KMS-11 (cell line): ENCODE measurements around the gene ROR1.

Experiments
- H2AFZ ChIP-seq: fragments of 200-600 bp; sonication (generic); 2 replicates; pipeline ENCODE4 v1.6.1; 2016; ENCODE audit warnings: antibody characterized with exemption, mixed run types, low read depth
- H3K27ac ChIP-seq: fragments of 200-600 bp; sonication (generic); 2 replicates; pipeline ENCODE4 v1.6.1; 2016; ENCODE audit warnings: mild to moderate bottlenecking, mixed run types
- H3K27me3 ChIP-seq: fragments of 200-600 bp; sonication (generic); 2 replicates; pipeline ENCODE4 v1.6.1; 2017; ENCODE audit warnings: mild to moderate bottlenecking, low read depth, mixed run types, moderate library complexity; ENCODE audit not compliant: insufficient read depth
- H3K36me3 ChIP-seq: fragments of 200-600 bp; sonication (generic); 2 replicates; pipeline ENCODE4 v1.6.1; 2017; ENCODE audit warnings: mild to moderate bottlenecking, mixed run types; ENCODE audit not compliant: insufficient read depth
- H3K4me1 ChIP-seq: fragments of 200-600 bp; sonication (generic); 2 replicates; pipeline ENCODE4 v1.6.1; 2016; ENCODE audit warnings: mild to moderate bottlenecking, low read depth, mixed run types; ENCODE audit not compliant: poor library complexity, severe bottlenecking
- H3K4me2 ChIP-seq: fragments of 200-600 bp; sonication (generic); 2 replicates; pipeline ENCODE4 v1.7.0; 2016; ENCODE audit warnings: mild to moderate bottlenecking, mixed run types
- H3K4me3 ChIP-seq: fragments of 200-600 bp; sonication (generic); IDR thresholded peaks from 2 replicates; pipeline ENCODE4 v1.6.1; 2017; ENCODE audit warnings: low read depth, low read length, mixed read lengths; ENCODE audit not compliant: insufficient read depth
- H3K79me2 ChIP-seq: fragments of 200-600 bp; sonication (generic); 2 replicates; pipeline ENCODE4 v1.6.1; 2016; ENCODE audit warnings: low read depth, mixed run types; ENCODE audit not compliant: insufficient read depth
- H3K9ac ChIP-seq: fragments of 200-600 bp; sonication (generic); 2 replicates; pipeline ENCODE4 v1.6.1; 2016; ENCODE audit warnings: mild to moderate bottlenecking, mixed run types
- H4K20me1 ChIP-seq: fragments of 200-600 bp; sonication (generic); 2 replicates; pipeline ENCODE4 v1.6.1; 2016; ENCODE audit warnings: mild to moderate bottlenecking, mixed run types; ENCODE audit not compliant: insufficient read depth
- TF ChIP-seq, protein P1 (sequence below): fragments of 200-600 bp; sonication (generic); conservative IDR thresholded peaks from 2 replicates; pipeline ENCODE4 v1.6.1; 2017; ENCODE audit warnings: low read depth, mild to moderate bottlenecking, antibody characterized with exemption, low read length, moderate library complexity, mixed read lengths

The ROR1 gene

DNA sequence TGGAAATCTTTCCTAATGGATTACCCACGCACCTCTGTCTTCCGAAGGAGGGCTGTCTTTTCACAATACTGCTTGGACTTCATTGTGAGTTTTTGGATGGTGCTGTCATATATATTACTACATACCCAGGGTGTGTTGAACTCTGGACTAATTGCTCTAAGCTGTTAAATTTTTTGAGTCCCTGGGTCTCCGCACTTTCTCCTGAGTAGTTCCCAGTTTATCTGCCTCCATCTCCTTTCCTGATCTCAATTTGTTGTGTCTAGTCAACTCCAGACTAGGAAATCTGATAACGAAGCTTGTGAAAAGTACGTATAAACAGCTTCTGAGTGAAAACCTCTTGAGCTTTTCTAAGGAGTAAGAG, 211.1 kb downstream of the ROR1 start:
- no peak overlapping the region for H3K9ac ChIP-seq
- no peaks in the 10 kb centered on the region for H3K36me3 ChIP-seq
- no peak overlapping the region for H2AFZ ChIP-seq
- no peaks in the 10 kb centered on the region for H4K20me1 ChIP-seq
- no peak overlapping the region for H3K4me3 ChIP-seq
- H3K27me3 ChIP-seq, result no peaks in the 10 kb centered on the region
- TF ChIP-seq, protein P1, sequence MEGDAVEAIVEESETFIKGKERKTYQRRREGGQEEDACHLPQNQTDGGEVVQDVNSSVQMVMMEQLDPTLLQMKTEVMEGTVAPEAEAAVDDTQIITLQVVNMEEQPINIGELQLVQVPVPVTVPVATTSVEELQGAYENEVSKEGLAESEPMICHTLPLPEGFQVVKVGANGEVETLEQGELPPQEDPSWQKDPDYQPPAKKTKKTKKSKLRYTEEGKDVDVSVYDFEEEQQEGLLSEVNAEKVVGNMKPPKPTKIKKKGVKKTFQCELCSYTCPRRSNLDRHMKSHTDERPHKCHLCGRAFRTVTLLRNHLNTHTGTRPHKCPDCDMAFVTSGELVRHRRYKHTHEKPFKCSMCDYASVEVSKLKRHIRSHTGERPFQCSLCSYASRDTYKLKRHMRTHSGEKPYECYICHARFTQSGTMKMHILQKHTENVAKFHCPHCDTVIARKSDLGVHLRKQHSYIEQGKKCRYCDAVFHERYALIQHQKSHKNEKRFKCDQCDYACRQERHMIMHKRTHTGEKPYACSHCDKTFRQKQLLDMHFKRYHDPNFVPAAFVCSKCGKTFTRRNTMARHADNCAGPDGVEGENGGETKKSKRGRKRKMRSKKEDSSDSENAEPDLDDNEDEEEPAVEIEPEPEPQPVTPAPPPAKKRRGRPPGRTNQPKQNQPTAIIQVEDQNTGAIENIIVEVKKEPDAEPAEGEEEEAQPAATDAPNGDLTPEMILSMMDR, result no peak
- H3K4me1 ChIP-seq, result peaks cover 13% of the 10 kb centered on the region
- no peak overlapping the region for H3K27ac ChIP-seq
- no peaks in the 10 kb centered on the region for H3K79me2 ChIP-seq
- no peak overlapping the region for H3K4me2 ChIP-seq

DNA sequence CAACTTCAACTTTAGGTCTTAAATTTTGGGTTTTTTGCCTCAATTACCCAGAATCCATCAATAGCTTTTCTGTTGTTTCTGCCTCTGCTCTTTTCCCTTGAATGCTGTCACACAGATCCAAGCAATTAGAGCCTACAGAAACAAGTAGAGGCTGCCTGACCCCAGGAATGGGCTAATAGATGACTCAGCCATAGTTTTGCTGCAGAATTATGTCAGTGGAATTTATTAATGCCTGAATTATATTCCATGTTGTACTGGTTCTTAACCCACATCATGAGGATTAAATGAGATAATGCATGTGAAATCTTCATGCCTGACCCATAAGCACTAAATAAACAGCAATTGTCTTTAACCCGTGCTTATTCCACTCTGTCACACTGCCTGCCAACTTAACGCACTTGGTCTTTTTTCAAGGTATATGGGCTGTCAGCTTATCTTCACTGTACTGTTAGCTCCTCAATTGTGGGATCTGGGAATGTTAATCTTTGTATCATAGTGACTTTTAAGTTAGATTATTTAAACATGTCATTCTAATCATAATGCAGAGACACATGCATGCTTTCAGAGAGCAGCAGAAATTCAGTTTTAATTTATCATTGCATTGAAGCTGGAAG, 213.3 kb downstream of the ROR1 start:
- Histone ChIP-seq H3K36me3 (no peaks in the 10 kb centered on the region), H3K79me2 (no peaks in the 10 kb centered on the region), H3K9ac (no peak overlapping the region), H3K4me3 (no peak overlapping the region), H2AFZ (no peak overlapping the region), H3K27ac (no peak overlapping the region), H3K4me1 (peaks cover 13% of the 10 kb centered on the region), H4K20me1 (no peaks in the 10 kb centered on the region), H3K4me2 (no peak overlapping the region), H3K27me3 (no peaks in the 10 kb centered on the region)
- TF ChIP-seq, protein P1, result no peak

DNA sequence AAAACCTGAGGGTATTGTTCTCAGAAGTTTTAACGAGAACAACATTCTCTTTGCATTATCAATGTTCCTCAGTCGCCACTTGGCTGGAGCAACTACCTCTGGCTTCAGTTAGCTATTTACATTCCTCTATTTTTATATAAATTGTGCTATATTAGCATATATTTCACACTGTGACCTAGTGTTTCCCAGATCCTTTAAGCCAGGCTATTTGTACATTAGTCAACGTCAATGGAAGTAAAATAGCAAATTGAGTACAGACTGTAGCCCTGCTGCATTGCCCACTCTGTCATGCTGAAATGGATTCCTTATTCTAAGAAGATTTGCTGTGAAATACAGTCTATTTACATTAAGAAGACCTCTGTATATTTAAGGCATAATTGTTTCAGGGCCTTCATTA, 213.8 kb downstream of the ROR1 start:
- H4K20me1 ChIP-seq, result no peaks in the 10 kb centered on the region
- H2AFZ ChIP-seq, result no peak overlapping the region
- no peaks in the 10 kb centered on the region for H3K36me3 ChIP-seq
- no peak overlapping the region for H3K27ac ChIP-seq
- H3K4me2 ChIP-seq, result no peak overlapping the region
- no peaks in the 10 kb centered on the region for H3K27me3 ChIP-seq
- H3K4me1 ChIP-seq, result peaks cover 13% of the 10 kb centered on the region
- H3K79me2 ChIP-seq, result no peaks in the 10 kb centered on the region
- TF ChIP-seq, protein P1, result no peak
- no peak overlapping the region for H3K9ac ChIP-seq
- H3K4me3 ChIP-seq, result no peak overlapping the region

DNA sequence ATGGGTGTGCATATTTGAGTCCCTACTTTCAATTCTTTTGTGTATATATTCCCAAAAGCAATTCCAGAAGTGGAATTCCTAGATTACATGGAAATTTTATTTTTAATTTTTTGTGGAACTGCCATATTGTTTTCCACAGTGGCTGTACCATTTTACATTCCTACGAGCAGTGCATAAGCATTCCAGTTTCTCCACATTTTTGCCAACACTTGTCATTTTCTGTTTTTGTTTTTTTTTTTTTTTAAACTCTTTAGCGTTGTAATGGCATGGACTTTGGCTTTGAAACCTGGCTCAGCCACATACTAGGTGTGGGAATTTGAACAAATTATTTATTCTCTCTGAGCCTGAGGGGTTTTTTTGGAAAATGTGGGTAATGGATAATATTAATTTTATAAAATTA, 215.1 kb downstream of the ROR1 start:
- TF ChIP-seq, protein P1, result no peak
- H3K4me1 ChIP-seq, result peaks cover 7% of the 10 kb centered on the region
- H3K4me2 ChIP-seq, result no peak overlapping the region
- H3K27me3 ChIP-seq, result no peaks in the 10 kb centered on the region
- H3K79me2 ChIP-seq, result no peaks in the 10 kb centered on the region
- H3K36me3 ChIP-seq, result no peaks in the 10 kb centered on the region
- no peak overlapping the region for H3K9ac ChIP-seq
- H3K27ac ChIP-seq, result no peak overlapping the region
- H3K4me3 ChIP-seq, result no peak overlapping the region
- H2AFZ ChIP-seq, result no peak overlapping the region
- H4K20me1 ChIP-seq, result no peaks in the 10 kb centered on the region
